MM.1S (cell line): Measurements from ENCODE around the gene CTU1.

ENCODE experiments used
- DNase-seq: peaks from one replicate; pipeline ENCODE4 v3.0.0-alpha.2; 2015
- H2AFZ ChIP-seq: fragments of 300-600 bp; sonication (generic); 2 replicates; pipeline ENCODE4 v1.6.0; 2016; ENCODE audit warnings: antibody characterized with exemption, low read length
- H3F3A ChIP-seq: fragments of 300-600 bp; sonication (generic); 2 replicates; pipeline ENCODE4 v1.6.1; 2016; ENCODE audit warnings: mild to moderate bottlenecking, antibody characterized with exemption, low read length, moderate library complexity, mixed read lengths; ENCODE audit not compliant: insufficient read depth
- H3K27ac ChIP-seq: fragments of 300-600 bp; sonication (generic); 2 replicates; pipeline ENCODE4 v1.5.1; 2016; ENCODE audit warnings: mild to moderate bottlenecking, low read length
- H3K27me3 ChIP-seq: fragments of 300-600 bp; sonication (generic); replicated peaks from 2 replicates; pipeline ENCODE4 v1.6.0; 2016; ENCODE audit warnings: low read length; ENCODE audit not compliant: insufficient read depth
- H3K36me3 ChIP-seq: fragments of 300-600 bp; sonication (generic); replicated peaks from 2 replicates; pipeline ENCODE4 v1.6.1; 2016; ENCODE audit warnings: mild to moderate bottlenecking, low read length, mixed read lengths; ENCODE audit not compliant: insufficient read depth
- H3K4me1 ChIP-seq: fragments of 300-600 bp; sonication (generic); 2 replicates; pipeline ENCODE4 v1.6.1; 2016; ENCODE audit warnings: low read length, mixed read lengths
- H3K4me2 ChIP-seq: fragments of 300-600 bp; sonication (generic); 2 replicates; pipeline ENCODE4 v1.6.0; 2016; ENCODE audit warnings: low read depth, low read length
- H3K4me3 ChIP-seq: fragments of 300-600 bp; sonication (generic); 2 replicates; pipeline ENCODE4 v1.5.1; 2016; ENCODE audit warnings: low read length, mixed read lengths
- H3K79me2 ChIP-seq: fragments of 300-600 bp; sonication (generic); 2 replicates; pipeline ENCODE4 v1.6.1; 2016; ENCODE audit warnings: mixed run types, low read length, mixed read lengths
- H3K9ac ChIP-seq: fragments of 300-600 bp; sonication (generic); 2 replicates; pipeline ENCODE4 v1.6.1; 2016; ENCODE audit warnings: low read length, mixed read lengths
- H3K9me2 ChIP-seq: fragments of 300-600 bp; sonication (generic); replicated peaks from 2 replicates; pipeline ENCODE4 v1.6.1; 2016; ENCODE audit warnings: mild to moderate bottlenecking, low read length, mixed read lengths; ENCODE audit not compliant: insufficient read depth
- H3K9me3 ChIP-seq: fragments of 300-600 bp; sonication (generic); replicated peaks from 2 replicates; pipeline ENCODE4 v1.6.1; 2016; ENCODE audit warnings: mild to moderate bottlenecking, low read length, mixed read lengths; ENCODE audit not compliant: insufficient read depth
- H4K20me1 ChIP-seq: fragments of 300-600 bp; sonication (generic); 2 replicates; pipeline ENCODE4 v1.6.1; 2016; ENCODE audit warnings: mild to moderate bottlenecking, low read length, moderate library complexity, mixed read lengths; ENCODE audit not compliant: insufficient read depth
- CTCF ChIP-seq: fragments of 300-600 bp; sonication (generic); IDR thresholded peaks from 2 replicates; pipeline ENCODE4 v1.5.1; 2016; ENCODE audit warnings: antibody characterized with exemption, low read length, mixed read lengths
- EZH2 ChIP-seq: fragments of 300-600 bp; sonication (generic); optimal IDR thresholded peaks from 2 replicates; pipeline ENCODE3; 2017; ENCODE audit warnings: low read depth, mild to moderate bottlenecking, antibody characterized with exemption, low read length, mixed read lengths
- EZH2phosphoT487 ChIP-seq: fragments of 300-600 bp; sonication (generic); IDR thresholded peaks from 2 replicates; pipeline ENCODE4 v1.6.1; 2018; ENCODE audit warnings: antibody characterized with exemption, low read length

The CTU1 gene

GRCh38 chr19:51121257-51121656 lies 13.0 kb upstream of the CTU1 start:
- DNase-seq, result no peak
- TF ChIP-seq CTCF, result no peak
- no peak for TF ChIP-seq EZH2phosphoT487
- no peak overlapping the region for H2AFZ ChIP-seq
- peaks cover 48% of the 10 kb centered on the region for H3K27me3 ChIP-seq
- no peaks in the 10 kb centered on the region for H3K9me3 ChIP-seq
- H3K9ac ChIP-seq, result no peak overlapping the region
- no peaks in the 10 kb centered on the region for H3K9me2 ChIP-seq
- no peak overlapping the region for H3K4me2 ChIP-seq
- H3F3A ChIP-seq, result no peaks in the 10 kb centered on the region
- H3K36me3 ChIP-seq, result no peaks in the 10 kb centered on the region
- H3K27ac ChIP-seq, result no peak overlapping the region
- H3K79me2 ChIP-seq, result no peaks in the 10 kb centered on the region
- no peaks in the 10 kb centered on the region for H3K4me1 ChIP-seq
- no peak overlapping the region for H3K4me3 ChIP-seq
- H4K20me1 ChIP-seq, result no peaks in the 10 kb centered on the region

GRCh38 chr19:51120160-51120559 lies 12.0 kb upstream of the CTU1 start:
- Histone ChIP-seq H3K9me3 (no peaks in the 10 kb centered on the region), H3K79me2 (no peaks in the 10 kb centered on the region), H3K27ac (no peak overlapping the region), H3F3A (no peaks in the 10 kb centered on the region), H3K4me3 (no peak overlapping the region), H3K4me1 (no peaks in the 10 kb centered on the region), H3K9ac (no peak overlapping the region), H3K27me3 (peaks cover 57% of the 10 kb centered on the region), H4K20me1 (no peaks in the 10 kb centered on the region), H3K4me2 (no peak overlapping the region), H2AFZ (no peak overlapping the region), H3K36me3 (no peaks in the 10 kb centered on the region), H3K9me2 (no peaks in the 10 kb centered on the region)
- DNase-seq, result no peak
- TF ChIP-seq EZH2 (no peak), CTCF (no peak), EZH2phosphoT487 (no peak)

GRCh38 chr19:51119611-51120010 lies 11.4 kb upstream of the CTU1 start:
- Histone ChIP-seq H3F3A (no peaks in the 10 kb centered on the region), H3K36me3 (no peaks in the 10 kb centered on the region), H3K4me3 (no peak overlapping the region), H3K9ac (no peak overlapping the region), H3K27ac (no peak overlapping the region), H3K79me2 (no peaks in the 10 kb centered on the region), H4K20me1 (no peaks in the 10 kb centered on the region), H3K9me3 (no peaks in the 10 kb centered on the region), H3K9me2 (no peaks in the 10 kb centered on the region), H3K4me1 (no peaks in the 10 kb centered on the region), H3K4me2 (no peak overlapping the region), H2AFZ (no peak overlapping the region), H3K27me3 (peaks cover 61% of the 10 kb centered on the region)
- no peak for DNase-seq
- TF ChIP-seq CTCF, result no peak
- TF ChIP-seq EZH2, result no peak
- TF ChIP-seq EZH2phosphoT487, result no peak

GRCh38 chr19:51119101-51119500 lies 10.9 kb upstream of the CTU1 start:
- TF ChIP-seq EZH2 (no peak), EZH2phosphoT487 (no peak), CTCF (no peak)
- no peak overlapping the region for H3K27ac ChIP-seq
- DNase-seq, result no peak

More at GRCh38 chr19:51119101-51119500, 10.9 kb upstream of the CTU1 start:
- no peaks in the 10 kb centered on the region for H4K20me1 ChIP-seq
- H3K27me3 ChIP-seq, result peaks cover 65% of the 10 kb centered on the region
- H3K4me1 ChIP-seq, result no peaks in the 10 kb centered on the region
- H3K36me3 ChIP-seq, result no peaks in the 10 kb centered on the region
- no peaks in the 10 kb centered on the region for H3K9me3 ChIP-seq
- no peaks in the 10 kb centered on the region for H3K79me2 ChIP-seq
- no peak overlapping the region for H3K4me2 ChIP-seq
- H2AFZ ChIP-seq, result no peak overlapping the region
- H3K9me2 ChIP-seq, result no peaks in the 10 kb centered on the region
- no peak overlapping the region for H3K9ac ChIP-seq
- no peaks in the 10 kb centered on the region for H3F3A ChIP-seq
- no peak overlapping the region for H3K4me3 ChIP-seq
